H9 (cell line): ENCODE data around the gene SPHKAP. TPM values are rescaled to one million over a fixed set of nuclear protein-coding genes. Genes with fewer than 3 reads are reported as not detected.

Experiments
- DNase-seq: peaks from one replicate; pipeline ENCODE4 v3.0.0-alpha.2; 2017
- H2AFZ ChIP-seq: one replicate; pipeline ENCODE4 v1.6.1; 2013; ENCODE audit warnings: mild to moderate bottlenecking, low read length, control low read depth, moderate library complexity
- H2AK5ac ChIP-seq: 2 replicates; pipeline ENCODE4 v1.6.1; 2013; ENCODE audit warnings: low read length, control low read depth, mixed read lengths; ENCODE audit not compliant: insufficient read length
- H2BK120ac ChIP-seq: one replicate; pipeline ENCODE4 v1.6.1; 2013; ENCODE audit warnings: low read depth, mild to moderate bottlenecking, low read length, control low read depth, inconsistent platforms; ENCODE audit not compliant: poor library complexity, severe bottlenecking
- H2BK12ac ChIP-seq: 2 replicates; pipeline ENCODE4 v1.6.1; 2013; ENCODE audit warnings: low read length, control low read depth, mixed read lengths, low read depth; ENCODE audit not compliant: insufficient read length
- H2BK15ac ChIP-seq: 2 replicates; pipeline ENCODE4 v1.6.1; 2013; ENCODE audit warnings: low read depth, low read length, control low read depth
- H2BK20ac ChIP-seq: one replicate; pipeline ENCODE4 v1.6.1; 2013; ENCODE audit warnings: low read depth, mild to moderate bottlenecking, low read length, control low read depth, inconsistent platforms; ENCODE audit not compliant: poor library complexity, severe bottlenecking
- H2BK5ac ChIP-seq: 2 replicates; pipeline ENCODE4 v1.6.1; 2013; ENCODE audit warnings: low read length, control low read depth, mixed read lengths; ENCODE audit not compliant: insufficient read length
- H3K14ac ChIP-seq: 2 replicates; pipeline ENCODE4 v1.6.1; 2013; ENCODE audit warnings: low read length, control low read depth; ENCODE audit not compliant: insufficient read depth
- H3K18ac ChIP-seq: 2 replicates; pipeline ENCODE4 v1.6.1; 2013; ENCODE audit warnings: low read depth, mild to moderate bottlenecking, mixed read lengths, low read length, control low read depth; ENCODE audit not compliant: insufficient read length
- H3K23ac ChIP-seq: 2 replicates; pipeline ENCODE4 v1.6.1; 2013; ENCODE audit warnings: low read length, control low read depth, mixed read lengths, low read depth; ENCODE audit not compliant: insufficient read length
- H3K23me2 ChIP-seq: 2 replicates; pipeline ENCODE4 v1.6.1; 2013; ENCODE audit warnings: low read depth, mild to moderate bottlenecking, mixed read lengths, low read length, control low read depth; ENCODE audit not compliant: insufficient read length, poor library complexity, severe bottlenecking
- H3K27ac ChIP-seq: 2 replicates; pipeline ENCODE4 v1.5.1; 2013; ENCODE audit warnings: low read length, control low read depth, mixed read lengths, low read depth; ENCODE audit not compliant: insufficient read length
- H3K27me3 ChIP-seq: 2 replicates; pipeline ENCODE4 v1.6.1; 2013; ENCODE audit warnings: low read length, control low read depth, inconsistent platforms; ENCODE audit not compliant: insufficient read depth
- H3K4ac ChIP-seq: 2 replicates; pipeline ENCODE4 v1.6.1; 2013; ENCODE audit warnings: low read depth, mild to moderate bottlenecking, control low read depth, inconsistent platforms, low read length, moderate library complexity
- H3K4me1 ChIP-seq: 2 replicates; pipeline ENCODE4 v1.6.1; 2013; ENCODE audit warnings: low read length, control low read depth, inconsistent platforms; ENCODE audit not compliant: insufficient read depth
- H3K4me2 ChIP-seq: 2 replicates; pipeline ENCODE4 v1.6.1; 2013; ENCODE audit warnings: low read length, control low read depth, mixed read lengths; ENCODE audit not compliant: insufficient read length, insufficient read depth
- H3K56ac ChIP-seq: 2 replicates; pipeline ENCODE4 v1.6.1; 2013; ENCODE audit warnings: low read depth, mild to moderate bottlenecking, mixed read lengths, low read length, control low read depth; ENCODE audit not compliant: insufficient read length
- H3K79me1 ChIP-seq: 2 replicates; pipeline ENCODE4 v1.6.1; 2013; ENCODE audit warnings: low read depth, mild to moderate bottlenecking, moderate library complexity, low read length, control low read depth, inconsistent platforms; ENCODE audit not compliant: insufficient read depth, poor library complexity, severe bottlenecking
- H3K79me2 ChIP-seq: 2 replicates; pipeline ENCODE4 v1.6.1; 2013; ENCODE audit warnings: low read length, control low read depth, inconsistent platforms; ENCODE audit not compliant: insufficient read depth
- H3K9ac ChIP-seq: 2 replicates; pipeline ENCODE4 v1.6.1; 2013; ENCODE audit warnings: low read length, control low read depth, mixed read lengths; ENCODE audit not compliant: insufficient read length; ENCODE audit errors: extremely low read depth
- H3K9me3 ChIP-seq: one replicate; pipeline ENCODE4 v1.6.1; 2013; ENCODE audit warnings: low read depth, low read length, inconsistent platforms; ENCODE audit not compliant: control insufficient read depth
- H3T11ph ChIP-seq: one replicate; pipeline ENCODE4 v1.6.1; 2013; ENCODE audit warnings: mild to moderate bottlenecking, low read length, control low read depth, inconsistent platforms
- H4K20me1 ChIP-seq: one replicate; pipeline ENCODE4 v1.6.1; 2013; ENCODE audit not compliant: control insufficient read depth, insufficient read length, insufficient read depth
- H4K5ac ChIP-seq: 2 replicates; pipeline ENCODE4 v1.6.1; 2013; ENCODE audit warnings: low read depth, mild to moderate bottlenecking, mixed read lengths, low read length, control low read depth; ENCODE audit not compliant: insufficient read length
- H4K8ac ChIP-seq: replicated peaks from 2 replicates; pipeline ENCODE4 v1.6.1; 2013; ENCODE audit warnings: low read length, control low read depth, mixed read lengths, low read depth; ENCODE audit not compliant: insufficient read length
- H4K91ac ChIP-seq: 2 replicates; pipeline ENCODE4 v1.6.1; 2013; ENCODE audit warnings: low read depth, mild to moderate bottlenecking, moderate library complexity, mixed read lengths, low read length, control low read depth; ENCODE audit not compliant: insufficient read length
- H3K27ac Mint-ChIP-seq, 3 experiments: 2 replicates in 2 of 3; 3 replicates in 1 of 3; pipeline ENCODE4 v1.8.0; 2020 to 2021; ENCODE audit warnings: mixed read lengths in 3 of 3, mild to moderate bottlenecking in 1 of 3, moderate library complexity in 1 of 3
- H3K27me3 Mint-ChIP-seq: 2 replicates; pipeline ENCODE4 v1.8.0; 2021; ENCODE audit warnings: low read depth, mild to moderate bottlenecking, moderate library complexity, mixed read lengths
- H3K36me3 Mint-ChIP-seq, 3 experiments: 2 replicates in 2 of 3; 3 replicates in 1 of 3; pipeline ENCODE4 v1.8.0; 2020 to 2021; ENCODE audit warnings: low read depth in 3 of 3, mixed read lengths in 3 of 3; ENCODE audit not compliant: insufficient read depth in 1 of 3
- H3K4me1 Mint-ChIP-seq, 2 experiments: 2 replicates each; pipeline ENCODE4 v1.8.0; 2020; ENCODE audit warnings: mixed read lengths in 2 of 2
- H3K4me3 Mint-ChIP-seq, 2 experiments: 2 replicates in 1 of 2; 3 replicates in 1 of 2; pipeline ENCODE4 v1.8.0; 2020 to 2021; ENCODE audit warnings: mild to moderate bottlenecking in 2 of 2, mixed read lengths in 2 of 2, moderate library complexity in 1 of 2
- H3K9me3 Mint-ChIP-seq, 2 experiments: 2 replicates in 1 of 2; 3 replicates in 1 of 2; pipeline ENCODE4 v1.8.0; 2020; ENCODE audit warnings: mild to moderate bottlenecking in 2 of 2, mixed read lengths in 2 of 2, moderate library complexity in 1 of 2
- WGBS: extraction: QIAGEN DNeasy Blood & Tissue Kit; methylation state at CpG from one replicate; pipeline ENCODE4 v1.1.7; 2013; ENCODE audit warnings: missing lambda C conversion rate, low lambda C conversion rate, mixed read lengths; ENCODE audit not compliant: insufficient read length; ENCODE audit errors: extremely low coverage; 5-methylcytosine and 5-hydroxymethylcytosine counted together
- long read RNA-seq: library from polyadenylated mRNA; unstranded; transcript quantifications from one replicate; pipeline ENCODE4 v2.0.0, GENCODE V29; 2020
- total RNA-seq: library from RNA; stranded (reverse); gene quantifications from 2 replicates; pipeline ENCODE4 v1.2.1, GENCODE V29; 2021
- TF ChIP-seq, protein P1 (sequence below): fragments of 200-600 bp; sonication (generic); conservative IDR thresholded peaks from 3 replicates; pipeline ENCODE4 v1.8.0; 2021; ENCODE audit warnings: antibody characterized with exemption, mild to moderate bottlenecking

The SPHKAP gene, protein sequence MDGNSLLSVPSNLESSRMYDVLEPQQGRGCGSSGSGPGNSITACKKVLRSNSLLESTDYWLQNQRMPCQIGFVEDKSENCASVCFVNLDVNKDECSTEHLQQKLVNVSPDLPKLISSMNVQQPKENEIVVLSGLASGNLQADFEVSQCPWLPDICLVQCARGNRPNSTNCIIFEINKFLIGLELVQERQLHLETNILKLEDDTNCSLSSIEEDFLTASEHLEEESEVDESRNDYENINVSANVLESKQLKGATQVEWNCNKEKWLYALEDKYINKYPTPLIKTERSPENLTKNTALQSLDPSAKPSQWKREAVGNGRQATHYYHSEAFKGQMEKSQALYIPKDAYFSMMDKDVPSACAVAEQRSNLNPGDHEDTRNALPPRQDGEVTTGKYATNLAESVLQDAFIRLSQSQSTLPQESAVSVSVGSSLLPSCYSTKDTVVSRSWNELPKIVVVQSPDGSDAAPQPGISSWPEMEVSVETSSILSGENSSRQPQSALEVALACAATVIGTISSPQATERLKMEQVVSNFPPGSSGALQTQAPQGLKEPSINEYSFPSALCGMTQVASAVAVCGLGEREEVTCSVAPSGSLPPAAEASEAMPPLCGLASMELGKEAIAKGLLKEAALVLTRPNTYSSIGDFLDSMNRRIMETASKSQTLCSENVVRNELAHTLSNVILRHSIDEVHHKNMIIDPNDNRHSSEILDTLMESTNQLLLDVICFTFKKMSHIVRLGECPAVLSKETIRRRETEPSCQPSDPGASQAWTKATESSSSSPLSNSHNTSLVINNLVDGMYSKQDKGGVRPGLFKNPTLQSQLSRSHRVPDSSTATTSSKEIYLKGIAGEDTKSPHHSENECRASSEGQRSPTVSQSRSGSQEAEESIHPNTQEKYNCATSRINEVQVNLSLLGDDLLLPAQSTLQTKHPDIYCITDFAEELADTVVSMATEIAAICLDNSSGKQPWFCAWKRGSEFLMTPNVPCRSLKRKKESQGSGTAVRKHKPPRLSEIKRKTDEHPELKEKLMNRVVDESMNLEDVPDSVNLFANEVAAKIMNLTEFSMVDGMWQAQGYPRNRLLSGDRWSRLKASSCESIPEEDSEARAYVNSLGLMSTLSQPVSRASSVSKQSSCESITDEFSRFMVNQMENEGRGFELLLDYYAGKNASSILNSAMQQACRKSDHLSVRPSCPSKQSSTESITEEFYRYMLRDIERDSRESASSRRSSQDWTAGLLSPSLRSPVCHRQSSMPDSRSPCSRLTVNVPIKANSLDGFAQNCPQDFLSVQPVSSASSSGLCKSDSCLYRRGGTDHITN (N-terminal part only)
- total RNA-seq = not detected in 2 replicates
- long read RNA-seq, partial matches to known transcripts = 0 of 2 reads
- long read RNA-seq, other reads (novel, unspliced or antisense) = 2 of 2 reads

DNA sequence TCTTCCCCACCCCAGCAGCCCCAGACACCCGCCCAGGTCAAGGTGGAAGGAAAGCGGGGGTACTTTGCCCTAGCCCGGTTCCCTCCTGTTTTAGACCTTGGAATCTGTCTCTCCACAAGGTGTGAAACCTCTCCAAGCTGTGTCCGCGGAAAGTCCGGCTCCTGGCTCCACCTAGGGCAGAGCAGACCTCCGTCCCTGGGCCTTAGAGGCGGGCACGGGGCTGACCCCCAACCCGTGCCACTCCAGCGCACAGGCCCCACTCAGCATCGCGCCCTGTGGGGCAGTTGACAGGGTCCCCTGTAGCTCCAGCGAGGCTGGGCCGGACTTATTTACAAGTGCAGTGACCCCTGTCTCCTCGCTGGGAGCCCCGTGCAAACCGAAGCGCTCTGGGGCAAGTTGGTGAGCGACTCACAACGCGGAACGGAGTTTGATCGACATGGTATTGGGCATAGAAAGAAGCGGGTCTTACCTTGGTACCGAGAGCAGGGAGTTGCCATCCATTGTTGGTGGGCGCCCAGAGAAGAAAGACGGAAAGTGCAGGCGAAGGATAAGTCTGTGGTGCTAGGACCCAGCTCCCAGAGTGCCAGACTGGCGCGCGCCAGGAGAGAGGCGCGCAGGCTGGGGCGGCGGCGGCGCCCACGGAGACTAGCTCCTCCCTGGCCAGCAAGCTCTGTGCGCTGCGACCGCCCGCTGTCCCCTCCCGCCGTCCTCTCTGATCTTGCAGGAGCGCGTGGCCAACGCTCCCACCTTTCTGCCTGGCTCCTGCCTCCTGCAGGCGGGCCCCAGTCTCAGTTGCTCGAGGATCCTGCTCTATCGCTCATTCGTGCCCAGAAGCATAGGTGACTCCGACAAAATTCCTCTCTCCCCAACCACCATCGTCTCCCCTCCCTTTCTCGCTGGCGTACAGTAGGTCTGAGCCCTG is at the start of gene SPHKAP:
SPHKAP (minus strand) TSS at position 590 of the 922 bp plus-strand sequence; CDS start at position 501, 89 bp downstream.
- Mint-ChIP-seq H3K27me3 (peaks cover 53% of the 10 kb centered on the region), H3K36me3 (peaks cover 0 to 11% (median 0%) of the 10 kb centered on the region in 3 experiments; a peak in 2 of 7 replicates), H3K4me3 (peak within 1 kb of the TSS; percentile 76 to 88), H3K27ac (peak within 1 kb of the TSS in 1 of 3 experiments; percentile 27; a peak in 1 of 7 replicates), H3K9me3 (peaks cover 9 to 11% of the 10 kb centered on the region in 2 experiments), H3K4me1 (peaks cover 10 to 12% of the 10 kb centered on the region in 2 experiments)
- Histone ChIP-seq H3K18ac (no peak within 1 kb of the TSS), H3T11ph (no peak within 1 kb of the TSS), H2BK15ac (no peak within 1 kb of the TSS), H3K4me1 (no peaks in the 10 kb centered on the region; the same call in 1 of the 2 replicates), H2AFZ (no peak within 1 kb of the TSS), H3K23me2 (peaks cover 16% of the 10 kb centered on the region), H2BK12ac (no peak within 1 kb of the TSS), H3K9ac (no peak within 1 kb of the TSS), H3K79me2 (no peaks in the 10 kb centered on the region), H3K56ac (no peak within 1 kb of the TSS), H2BK5ac (no peak within 1 kb of the TSS), H2BK120ac (no peak within 1 kb of the TSS), H3K9me3 (no peaks in the 10 kb centered on the region), H3K4ac (no peak within 1 kb of the TSS), H2BK20ac (no peak within 1 kb of the TSS), H3K23ac (no peak within 1 kb of the TSS), H4K20me1 (no peaks in the 10 kb centered on the region), H4K91ac (no peak within 1 kb of the TSS), H4K5ac (no peak within 1 kb of the TSS), H3K4me2 (peak within 1 kb of the TSS; percentile 60), H4K8ac (no peak within 1 kb of the TSS), H3K79me1 (no peaks in the 10 kb centered on the region), H3K14ac (no peak within 1 kb of the TSS; the same call in 1 of the 2 replicates), H3K27me3 (peaks cover 18% of the 10 kb centered on the region; the same call in 1 of the 2 replicates), H2AK5ac (no peak within 1 kb of the TSS), H3K27ac (no peak within 1 kb of the TSS)
- TF ChIP-seq, protein P1, sequence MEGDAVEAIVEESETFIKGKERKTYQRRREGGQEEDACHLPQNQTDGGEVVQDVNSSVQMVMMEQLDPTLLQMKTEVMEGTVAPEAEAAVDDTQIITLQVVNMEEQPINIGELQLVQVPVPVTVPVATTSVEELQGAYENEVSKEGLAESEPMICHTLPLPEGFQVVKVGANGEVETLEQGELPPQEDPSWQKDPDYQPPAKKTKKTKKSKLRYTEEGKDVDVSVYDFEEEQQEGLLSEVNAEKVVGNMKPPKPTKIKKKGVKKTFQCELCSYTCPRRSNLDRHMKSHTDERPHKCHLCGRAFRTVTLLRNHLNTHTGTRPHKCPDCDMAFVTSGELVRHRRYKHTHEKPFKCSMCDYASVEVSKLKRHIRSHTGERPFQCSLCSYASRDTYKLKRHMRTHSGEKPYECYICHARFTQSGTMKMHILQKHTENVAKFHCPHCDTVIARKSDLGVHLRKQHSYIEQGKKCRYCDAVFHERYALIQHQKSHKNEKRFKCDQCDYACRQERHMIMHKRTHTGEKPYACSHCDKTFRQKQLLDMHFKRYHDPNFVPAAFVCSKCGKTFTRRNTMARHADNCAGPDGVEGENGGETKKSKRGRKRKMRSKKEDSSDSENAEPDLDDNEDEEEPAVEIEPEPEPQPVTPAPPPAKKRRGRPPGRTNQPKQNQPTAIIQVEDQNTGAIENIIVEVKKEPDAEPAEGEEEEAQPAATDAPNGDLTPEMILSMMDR = peak; percentile 27; the same call in 2 of the 3 replicates
- WGBS = no CpG with 5 or more reads among the region's 56 CpGs
- peak; percentile 57 for DNase-seq
